ENCODE data around the gene CARM1.
"Not testable (repeated sequence)": the region's sequence is repeated elsewhere in the genome, so short reads cannot be mapped to it uniquely, and the experiment has no call there.

DNA sequence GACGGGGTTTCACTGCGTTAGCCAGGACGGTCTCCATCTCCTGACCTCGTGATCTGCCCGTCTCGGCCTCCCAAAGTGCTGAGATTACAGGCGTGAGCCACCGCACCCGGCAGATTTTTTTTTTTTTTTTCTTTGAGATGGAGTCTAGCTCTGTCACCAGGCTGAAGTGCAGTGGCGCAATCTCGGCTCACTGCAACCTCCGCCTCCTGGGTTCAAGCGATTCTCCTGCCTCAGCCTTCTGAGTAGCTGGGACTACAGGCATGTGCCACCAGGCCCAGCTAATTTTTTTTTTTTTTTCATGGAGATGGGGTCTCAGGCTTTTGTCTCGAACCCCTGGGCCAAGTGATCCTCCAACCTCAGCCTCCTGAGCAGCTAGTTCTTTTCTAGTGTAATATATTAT, 70.3 kb downstream of the CARM1 start:
- not testable (repeated sequence) for TF ChIP-seq POLR2AphosphoS5 (IDR thresholded peaks at IDR 0.05; ENCODE audit: insufficient read depth, low read depth, low read length); JUN (IDR thresholded peaks at IDR 0.05; ENCODE audit: borderline replicate concordance, insufficient read depth, insufficient read length, low read depth); CTCF (IDR thresholded peaks at IDR 0.05; ENCODE audit: extremely low read depth in 1 of 2, insufficient read depth in 1 of 2, low read depth in 1 of 2, low read length in 2 of 2); POLR2A (IDR thresholded peaks at IDR 0.05; ENCODE audit: low read depth, low read length)
